HG03354 (cell line): ENCODE results near the gene PTPRO.

Experiments used
- ATAC-seq: cut with Tn5 transposase; IDR thresholded peaks from one replicate; pipeline ENCODE4 v1.9.1; 2021; ENCODE audit warnings: mild to moderate bottlenecking; ENCODE audit not compliant: unreplicated experiment, poor library complexity, severe bottlenecking

PTPRO gene

GRCh38 chr12:15322164-15323061 is at the start of gene PTPRO:
Gene PTPRO (plus strand): TSS chr12:15322508.
- peak; percentile 51 for ATAC-seq

GRCh38 chr12:15273896-15274295 is 48.4 kb upstream of the PTPRO start:
- no peak for ATAC-seq

- no peak for ATAC-seq
Measured at GRCh38 chr12:15274561-15274967, 47.7 kb upstream of the PTPRO start.

GRCh38 chr12:15276088-15276698 is 46.1 kb upstream of the PTPRO start:
- no peak for ATAC-seq

GRCh38 chr12:15278816-15279658 is 43.3 kb upstream of the PTPRO start:
- peak; percentile 94 for ATAC-seq

GRCh38 chr12:15280930-15281329 is 41.4 kb upstream of the PTPRO start:
- ATAC-seq, result no peak

GRCh38 chr12:15289192-15289591 is 33.1 kb upstream of the PTPRO start:
- ATAC-seq, result no peak

GRCh38 chr12:15293731-15294130 is 28.6 kb upstream of the PTPRO start:
- ATAC-seq, result no peak

- ATAC-seq, result no peak
Measured at GRCh38 chr12:15299947-15300346, 22.4 kb upstream of the PTPRO start.

GRCh38 chr12:15304296-15304695 is 18.0 kb upstream of the PTPRO start:
- no peak for ATAC-seq

GRCh38 chr12:15306605-15307004 is 15.7 kb upstream of the PTPRO start:
- ATAC-seq, result no peak

- ATAC-seq, result no peak
Measured at GRCh38 chr12:15307079-15307478, 15.2 kb upstream of the PTPRO start.

- ATAC-seq, result no peak
Measured at GRCh38 chr12:15318841-15319240, 3.5 kb upstream of the PTPRO start.

- ATAC-seq, result no peak
Measured at GRCh38 chr12:15320881-15321280, 1.4 kb upstream of the PTPRO start.

- no peak for ATAC-seq
Measured at GRCh38 chr12:15323480-15323879, 1.2 kb downstream of the PTPRO start.

GRCh38 chr12:15329891-15330290 is 7.6 kb downstream of the PTPRO start:
- no peak for ATAC-seq

GRCh38 chr12:15334225-15334624 is 11.9 kb downstream of the PTPRO start:
- ATAC-seq, result no peak

- no peak for ATAC-seq
Measured at GRCh38 chr12:15335959-15336358, 13.7 kb downstream of the PTPRO start.

GRCh38 chr12:15336768-15337553 is 14.7 kb downstream of the PTPRO start:
- no peak for ATAC-seq

GRCh38 chr12:15341371-15341770 is 19.1 kb downstream of the PTPRO start:
- no peak for ATAC-seq
